GM23248 (cell line): Measurements from ENCODE around the gene LSM3. TPM values are rescaled to one million over a fixed set of nuclear protein-coding genes. Genes with fewer than 3 reads are reported as not detected.

Experiments used
- DNase-seq: peaks from one replicate; pipeline ENCODE4 v3.0.0-alpha.2; 2015
- H2AFZ ChIP-seq: fragments of 200-600 bp; sonication (generic); 2 replicates; pipeline ENCODE4 v1.6.1; 2016; ENCODE audit warnings: antibody characterized with exemption
- H3F3A ChIP-seq: fragments of 200-600 bp; sonication (generic); 2 replicates; pipeline ENCODE4 v1.6.1; 2016; ENCODE audit warnings: mild to moderate bottlenecking, antibody characterized with exemption, mixed run types; ENCODE audit not compliant: insufficient read depth
- H3K27ac ChIP-seq: fragments of 200-600 bp; sonication (generic); 2 replicates; pipeline ENCODE4 v1.5.1; 2016; ENCODE audit warnings: mild to moderate bottlenecking
- H3K27me3 ChIP-seq: fragments of 200-600 bp; sonication (generic); replicated peaks from 2 replicates; pipeline ENCODE4 v1.6.1; 2016; ENCODE audit warnings: mild to moderate bottlenecking; ENCODE audit not compliant: insufficient read depth
- H3K36me3 ChIP-seq: fragments of 200-600 bp; sonication (generic); 2 replicates; pipeline ENCODE4 v1.6.1; 2016; ENCODE audit warnings: low read depth, mild to moderate bottlenecking
- H3K4me1 ChIP-seq: fragments of 200-600 bp; sonication (generic); 2 replicates; pipeline ENCODE4 v1.6.1; 2016; ENCODE audit warnings: mild to moderate bottlenecking; ENCODE audit not compliant: insufficient read depth
- H3K4me2 ChIP-seq: fragments of 200-600 bp; sonication (generic); one replicate; pipeline ENCODE4 v1.6.1; 2016; ENCODE audit warnings: mild to moderate bottlenecking; ENCODE audit not compliant: unreplicated experiment
- H3K4me3 ChIP-seq: fragments of 200-600 bp; sonication (generic); 2 replicates; pipeline ENCODE4 v1.5.1; 2016; ENCODE audit warnings: mild to moderate bottlenecking
- H3K79me2 ChIP-seq: fragments of 200-600 bp; sonication (generic); 2 replicates; pipeline ENCODE4 v1.6.1; 2016; ENCODE audit warnings: mild to moderate bottlenecking; ENCODE audit not compliant: insufficient read depth
- H3K9ac ChIP-seq: fragments of 200-600 bp; sonication (generic); 2 replicates; pipeline ENCODE4 v1.6.1; 2016; ENCODE audit warnings: mild to moderate bottlenecking
- H3K9me2 ChIP-seq: fragments of 200-600 bp; sonication (generic); 2 replicates; pipeline ENCODE4 v1.6.1; 2016; ENCODE audit warnings: mixed run types, mild to moderate bottlenecking, moderate library complexity; ENCODE audit not compliant: insufficient read depth
- H3K9me3 ChIP-seq: fragments of 200-600 bp; sonication (generic); one replicate; pipeline ENCODE4 v1.6.1; 2017; ENCODE audit warnings: low read depth
- H4K20me1 ChIP-seq: fragments of 200-600 bp; sonication (generic); 2 replicates; pipeline ENCODE4 v1.6.0; 2016; ENCODE audit not compliant: insufficient read depth
- EZH2 ChIP-seq: fragments of 200-600 bp; sonication (generic); IDR thresholded peaks from 2 replicates; pipeline ENCODE4 v1.6.1; 2018; ENCODE audit warnings: antibody characterized with exemption, mild to moderate bottlenecking; ENCODE audit not compliant: insufficient read depth, poor library complexity, severe bottlenecking
- EZH2phosphoT487 ChIP-seq: fragments of 200-600 bp; sonication (generic); IDR thresholded peaks from 2 replicates; pipeline ENCODE4 v1.6.1; 2018; ENCODE audit warnings: antibody characterized with exemption, moderate library complexity, mild to moderate bottlenecking, low read depth; ENCODE audit not compliant: insufficient read depth
- WGBS, 2 experiments: methylation state at CpG; one replicate each; pipeline ENCODE4 v1.1.6; 2015 to 2017; ENCODE audit warnings: low lambda C conversion rate in 2 of 2, low coverage in 1 of 2; ENCODE audit errors: missing lambda C conversion rate in 2 of 2; 5-methylcytosine and 5-hydroxymethylcytosine counted together
- in situ Hi-C: fragments of 300-500 bp; cut with MboI; formaldehyde crosslinking; loops from 2 replicates; pipeline ENCODE4 v1.15.0; 2020
- polyA plus RNA-seq: library from polyadenylated mRNA; unstranded; fragments of >200 nt; fragmentation: Nextera tagmentation; extraction: Ambion mirVana; gene quantifications from 2 replicates; pipeline ENCODE4 v1.2.1, GENCODE V29; 2016
- total RNA-seq: library from RNA; depleted of rRNA; stranded (reverse); fragments of >200 nt; shearing (Covaris generic); gene quantifications from 2 replicates; pipeline ENCODE4 v1.2.3, GENCODE V29; 2014

The LSM3 gene
- total and polyA plus RNA-seq, 2 experiments from 2014 or later: 9.4 to 32.3 TPM

DNA sequence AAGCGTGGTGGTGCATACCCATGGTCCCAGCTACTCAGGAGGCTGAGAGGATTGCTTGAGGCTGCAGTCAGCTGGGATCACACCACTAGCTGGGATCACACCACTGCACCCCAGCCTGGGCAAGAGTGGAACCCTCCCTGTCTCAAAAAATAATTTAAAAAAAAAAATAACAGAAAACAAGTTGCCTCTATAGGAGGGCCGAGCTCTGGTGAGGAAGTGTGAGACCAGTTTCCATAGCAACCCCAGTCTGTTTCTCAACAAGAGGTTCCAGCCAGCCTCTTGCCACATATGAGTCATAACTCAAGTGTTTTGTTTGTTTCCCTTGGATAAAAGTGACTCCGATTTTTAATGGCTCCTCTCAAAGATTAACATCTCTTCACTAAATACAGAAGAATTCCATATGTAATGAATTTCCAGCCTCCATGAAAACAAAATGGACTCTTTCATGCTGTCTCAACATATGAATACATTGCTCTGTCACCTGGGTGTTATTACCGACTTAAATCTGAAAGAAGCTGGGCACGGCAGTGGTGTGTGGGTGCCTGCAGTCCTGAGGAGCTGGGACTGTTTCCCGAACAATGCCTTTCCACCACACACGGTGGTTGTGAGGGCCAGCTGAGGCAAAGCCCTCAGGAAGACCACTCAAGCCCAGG is 34.1 kb upstream of the LSM3 start:
- no peaks in the 10 kb centered on the region for H3K27me3 ChIP-seq
- 0 out of 2 replicates have a peak, but pooled peaks cover 11% of the 10 kb centered on the region for H3K36me3 ChIP-seq
- peak overlapping the region; percentile 95 for H3K9ac ChIP-seq
- DNase-seq: peak; percentile 100
- H3F3A ChIP-seq: peaks cover 73% of the 10 kb centered on the region
- in situ Hi-C loops: no loop called here
- TF ChIP-seq EZH2 (no peak), EZH2phosphoT487 (no peak)
- no peaks in the 10 kb centered on the region for H3K79me2 ChIP-seq
- H3K4me1 ChIP-seq: peaks cover 58% of the 10 kb centered on the region
- peak overlapping the region; percentile 80 for H3K4me2 ChIP-seq
- peak overlapping the region; percentile 60 for H3K4me3 ChIP-seq
- no peaks in the 10 kb centered on the region for H3K9me2 ChIP-seq
- H3K9me3 ChIP-seq: no peaks in the 10 kb centered on the region
- no peaks in the 10 kb centered on the region for H4K20me1 ChIP-seq
- H3K27ac ChIP-seq: peak overlapping the region; percentile 100
- WGBS, 2 experiments: 1% methylated on average over 7 of the region's 7 CpGs
- H2AFZ ChIP-seq: peak overlapping the region; percentile 65

DNA sequence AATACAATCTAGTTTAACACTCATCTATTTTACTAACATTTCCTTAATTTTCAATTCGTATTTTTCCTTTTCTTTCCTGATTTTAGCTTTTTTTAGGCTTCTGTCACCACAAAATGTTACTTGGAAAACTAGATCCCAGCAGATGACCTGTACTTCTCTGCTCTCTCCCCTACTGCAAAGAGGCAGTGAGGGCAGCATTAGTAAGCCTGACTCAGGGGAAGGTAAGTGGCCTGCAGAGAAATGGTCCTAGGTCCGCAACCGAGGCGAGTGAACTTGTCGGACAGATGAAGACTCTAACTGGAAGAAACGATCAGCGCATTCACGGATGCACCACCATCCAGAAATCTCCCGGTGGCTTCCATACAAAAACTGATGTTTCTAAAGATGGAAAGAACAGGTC is 33.4 kb upstream of the LSM3 start:
- in situ Hi-C loops: no loop called here
- 64 to 74% methylated on average over 9 of the region's 9 CpGs for WGBS, 2 experiments
- peak; percentile 77 for DNase-seq
- H2AFZ ChIP-seq: no peak overlapping the region
- no peaks in the 10 kb centered on the region for H3K27me3 ChIP-seq
- H3K79me2 ChIP-seq: no peaks in the 10 kb centered on the region
- no peaks in the 10 kb centered on the region for H3K9me2 ChIP-seq
- peak overlapping the region; percentile 95 for H3K9ac ChIP-seq
- peak overlapping the region; percentile 60 for H3K4me3 ChIP-seq
- no peaks in the 10 kb centered on the region for H3K9me3 ChIP-seq
- H3K4me2 ChIP-seq: peak overlapping the region; percentile 74
- TF ChIP-seq EZH2phosphoT487 (no peak), EZH2 (no peak)
- H3F3A ChIP-seq: peaks cover 66% of the 10 kb centered on the region
- no peaks in the 10 kb centered on the region for H4K20me1 ChIP-seq
- H3K4me1 ChIP-seq: peaks cover 54% of the 10 kb centered on the region
- H3K27ac ChIP-seq: peak overlapping the region; percentile 100
- 0 out of 2 replicates have a peak, but pooled peaks cover 11% of the 10 kb centered on the region for H3K36me3 ChIP-seq

DNA sequence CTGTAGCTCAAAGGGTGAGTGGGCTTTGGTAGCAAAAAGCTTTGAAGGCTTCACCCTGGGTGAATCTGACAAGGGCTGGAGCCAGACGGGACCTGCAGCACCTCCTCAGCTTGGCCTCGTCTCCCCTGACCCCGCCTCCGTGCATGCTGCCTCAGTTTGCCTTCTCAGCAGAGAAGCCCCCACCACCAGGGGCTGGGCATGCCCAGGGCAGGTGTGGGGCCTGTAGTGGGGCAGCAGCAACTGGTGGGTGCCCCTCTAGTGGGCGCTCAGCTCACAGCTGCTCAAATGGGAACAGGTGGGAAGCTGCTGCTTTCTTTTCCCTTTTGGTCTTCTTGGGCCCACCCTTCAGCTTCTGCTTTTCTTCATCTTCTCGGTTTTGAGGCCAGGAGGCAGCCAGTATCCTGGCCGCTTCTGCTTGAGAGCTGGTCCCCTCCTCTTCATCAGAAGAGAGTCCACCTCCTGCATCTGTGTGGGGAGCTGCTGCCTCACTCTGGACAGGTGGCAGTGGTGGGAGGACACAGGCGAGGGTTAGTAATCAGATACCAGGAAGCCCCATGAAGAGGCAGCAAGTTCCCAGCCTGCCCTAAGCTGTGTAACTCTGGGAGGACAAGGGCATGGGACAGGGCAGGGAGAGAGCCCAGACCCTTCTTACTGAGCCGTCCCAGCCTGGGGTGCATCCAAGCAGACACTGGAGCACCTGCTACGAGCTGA is 32.8 kb upstream of the LSM3 start:
- peak overlapping the region; percentile 100 for H3K27ac ChIP-seq
- H3K36me3 ChIP-seq: 0 out of 2 replicates have a peak, but pooled peaks cover 11% of the 10 kb centered on the region
- DNase-seq: no peak
- peaks cover 48% of the 10 kb centered on the region for H3K4me1 ChIP-seq
- H3K4me3 ChIP-seq: no peak overlapping the region
- H3K27me3 ChIP-seq: no peaks in the 10 kb centered on the region
- in situ Hi-C loops: no loop called here
- H4K20me1 ChIP-seq: no peaks in the 10 kb centered on the region
- no peaks in the 10 kb centered on the region for H3K9me3 ChIP-seq
- peak overlapping the region; percentile 74 for H3K4me2 ChIP-seq
- TF ChIP-seq EZH2phosphoT487: no peak
- no peak for TF ChIP-seq EZH2
- H2AFZ ChIP-seq: no peak overlapping the region
- H3K9ac ChIP-seq: peak overlapping the region; percentile 95
- peaks cover 3% of the 10 kb centered on the region; the same call in 1 of the 2 replicates for H3K79me2 ChIP-seq
- 75 to 81% methylated on average over 10 of the region's 10 CpGs for WGBS, 2 experiments
- no peaks in the 10 kb centered on the region for H3K9me2 ChIP-seq
- peaks cover 60% of the 10 kb centered on the region for H3F3A ChIP-seq

DNA sequence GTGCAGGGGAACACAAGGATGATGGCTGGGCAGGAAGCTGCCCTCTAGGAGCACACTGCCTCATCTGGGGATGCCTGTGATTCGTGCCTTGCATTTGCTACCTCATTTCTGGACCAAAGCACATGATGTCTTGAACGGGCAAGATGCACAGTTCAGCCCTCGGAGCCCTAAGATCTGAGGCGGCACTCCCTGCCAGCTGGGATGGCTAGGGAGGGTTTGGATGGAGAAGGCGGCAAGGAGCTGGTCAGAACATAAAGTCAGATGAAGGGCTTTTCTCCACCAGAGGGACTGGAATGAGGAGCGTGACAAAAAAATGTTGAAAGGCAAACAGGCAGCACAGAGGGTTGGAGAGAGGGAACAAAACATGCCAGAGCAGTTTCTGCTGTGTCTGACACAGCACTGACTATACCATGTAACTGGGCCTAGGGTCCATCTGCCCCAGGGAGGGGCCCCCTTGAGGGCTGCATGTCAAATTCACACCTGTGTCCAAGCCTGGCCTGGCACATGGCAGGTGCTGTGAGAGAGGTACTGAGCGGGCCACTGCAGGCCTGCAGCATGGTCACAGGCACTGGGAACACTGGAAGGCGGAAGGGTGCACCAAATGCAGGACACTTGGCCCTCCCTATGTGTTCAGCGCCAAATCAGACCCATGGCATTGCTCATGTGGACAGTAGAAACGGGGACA is 32.1 kb upstream of the LSM3 start:
- H4K20me1 ChIP-seq: no peaks in the 10 kb centered on the region
- no peaks in the 10 kb centered on the region for H3K9me2 ChIP-seq
- peak overlapping the region; percentile 100 for H3K27ac ChIP-seq
- DNase-seq: no peak
- H3K27me3 ChIP-seq: no peaks in the 10 kb centered on the region
- H3K9me3 ChIP-seq: no peaks in the 10 kb centered on the region
- no peak overlapping the region for H3K4me2 ChIP-seq
- no peak overlapping the region for H3K9ac ChIP-seq
- 0 out of 2 replicates have a peak, but pooled peaks cover 11% of the 10 kb centered on the region for H3K36me3 ChIP-seq
- 54 to 65% methylated on average over 10 of the region's 10 CpGs for WGBS, 2 experiments
- no peak overlapping the region for H2AFZ ChIP-seq
- H3K79me2 ChIP-seq: peaks cover 5% of the 10 kb centered on the region; the same call in 1 of the 2 replicates
- H3K4me1 ChIP-seq: peaks cover 42% of the 10 kb centered on the region
- in situ Hi-C loops: no loop called here
- TF ChIP-seq EZH2phosphoT487 (no peak), EZH2 (no peak)
- peaks cover 53% of the 10 kb centered on the region for H3F3A ChIP-seq
- no peak overlapping the region for H3K4me3 ChIP-seq
